PC-9 (cell line): ENCODE data around the gene RASD2.

ENCODE experiments used
- CTCF ChIP-seq: fragments of 200-600 bp; sonication (generic); conservative IDR thresholded peaks from 2 replicates; pipeline ENCODE4 v1.6.1; 2017; ENCODE audit warnings: mixed run types, antibody characterized with exemption, mild to moderate bottlenecking, moderate library complexity
- EZH2 ChIP-seq: fragments of 200-600 bp; sonication (generic); IDR thresholded peaks from 2 replicates; pipeline ENCODE4 v1.8.0; 2017; ENCODE audit warnings: antibody characterized with exemption, low read depth

GRCh38 chr22:35506259-35506570 is 34.4 kb upstream of the RASD2 start:
- TF ChIP-seq CTCF (no peak), EZH2 (no peak)
